Stimulated activated CD8-positive, alpha-beta memory T cell treated with anti-CD3 and anti-CD28 coated beads, Interleukin-12 subunit alpha, Interleukin-12 subunit beta, amount 100 ng/mL, for 24 hours (primary cell): ENCODE measurements around the gene ZNRF3.

Experiments used
- DNase-seq: peaks from one replicate; pipeline ENCODE4 v3.0.0-alpha.2; 2020; ENCODE audit errors: extremely low read depth

Gene ZNRF3

GRCh38 chr22:29009148-29009547 is 125.8 kb downstream of the ZNRF3 start:
- no peak for DNase-seq

DNA sequence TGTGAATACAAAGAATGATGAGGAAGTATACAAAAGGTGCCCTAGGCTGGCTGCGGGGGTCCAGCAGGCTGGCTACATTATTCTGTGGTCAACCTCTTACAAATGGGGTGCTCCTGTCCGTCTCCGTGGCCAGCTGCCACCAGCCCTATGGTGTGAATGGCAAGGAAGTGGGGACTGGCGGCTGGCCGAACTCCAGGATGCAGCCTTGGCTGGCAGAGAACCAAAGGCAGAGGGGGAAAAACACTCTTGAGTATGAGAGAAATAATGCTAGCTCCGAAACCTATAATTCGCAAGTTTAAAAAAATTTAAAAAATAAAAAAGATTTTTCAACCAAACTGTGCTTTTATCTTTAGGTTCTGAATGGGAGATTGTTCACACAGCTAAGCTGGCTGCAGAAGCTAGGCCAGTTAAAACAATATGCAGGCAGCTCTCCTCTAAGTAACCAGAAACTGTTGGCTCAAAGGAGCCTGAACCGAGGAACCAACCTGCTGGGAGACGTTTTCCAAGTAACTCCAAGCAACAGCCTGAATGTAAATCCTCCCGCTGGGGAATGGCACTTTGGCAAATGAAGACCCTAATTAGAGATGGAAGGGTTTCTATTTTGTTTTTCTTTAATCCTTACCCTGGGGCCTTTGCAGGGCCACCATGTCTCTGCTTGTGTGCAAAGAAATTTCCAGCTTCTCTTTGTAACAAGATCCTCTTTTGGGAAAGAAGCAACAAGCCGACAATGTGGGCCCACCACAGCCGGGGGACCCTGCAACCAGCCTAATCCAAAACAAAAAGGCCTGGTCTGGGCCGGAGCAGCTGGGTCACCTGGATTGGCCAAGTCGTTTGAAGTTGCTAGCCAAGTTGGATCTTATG is 128.1 kb downstream of the ZNRF3 start:
- no peak for DNase-seq

DNA sequence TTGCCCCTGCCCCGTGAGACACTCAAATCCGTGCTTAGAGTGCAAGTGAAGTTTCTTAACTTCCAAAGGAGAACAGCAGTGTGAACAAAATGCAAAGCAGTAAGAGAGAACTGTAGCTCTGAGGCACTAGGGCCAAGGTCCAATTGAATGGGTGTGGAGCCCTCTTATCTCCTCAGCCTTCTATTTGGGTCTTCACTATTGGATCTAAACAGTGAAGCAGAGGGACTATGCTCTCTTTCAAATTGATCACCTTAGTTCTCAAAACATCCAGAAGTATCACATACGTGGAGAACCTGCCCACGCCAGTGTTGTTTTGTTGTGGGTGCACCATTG is 128.7 kb downstream of the ZNRF3 start:
- no peak for DNase-seq

GRCh38 chr22:29012952-29013351 is 129.6 kb downstream of the ZNRF3 start:
- no peak for DNase-seq

- DNase-seq = no peak
Observed at GRCh38 chr22:29014293-29014692, 130.9 kb downstream of the ZNRF3 start.

DNA sequence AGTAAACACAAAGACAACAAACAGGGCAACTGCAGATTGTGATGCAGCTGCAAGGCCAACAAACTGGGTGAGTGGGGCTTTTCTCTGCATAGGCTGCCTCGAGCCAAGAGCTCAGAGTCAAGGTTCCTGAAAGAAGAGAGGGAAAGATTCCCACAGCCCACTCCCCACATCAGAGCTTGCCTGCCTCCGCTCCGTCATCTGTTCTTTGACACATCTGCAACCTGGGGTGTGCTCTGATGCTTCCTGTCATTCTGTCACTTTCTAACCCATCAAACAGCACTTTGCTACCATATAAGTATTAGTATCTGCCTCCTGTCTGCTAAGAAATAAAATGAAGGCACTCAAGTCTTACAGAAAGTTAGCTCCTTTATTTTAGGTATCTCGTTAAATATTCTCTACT is 131.4 kb downstream of the ZNRF3 start:
- DNase-seq = no peak

DNA sequence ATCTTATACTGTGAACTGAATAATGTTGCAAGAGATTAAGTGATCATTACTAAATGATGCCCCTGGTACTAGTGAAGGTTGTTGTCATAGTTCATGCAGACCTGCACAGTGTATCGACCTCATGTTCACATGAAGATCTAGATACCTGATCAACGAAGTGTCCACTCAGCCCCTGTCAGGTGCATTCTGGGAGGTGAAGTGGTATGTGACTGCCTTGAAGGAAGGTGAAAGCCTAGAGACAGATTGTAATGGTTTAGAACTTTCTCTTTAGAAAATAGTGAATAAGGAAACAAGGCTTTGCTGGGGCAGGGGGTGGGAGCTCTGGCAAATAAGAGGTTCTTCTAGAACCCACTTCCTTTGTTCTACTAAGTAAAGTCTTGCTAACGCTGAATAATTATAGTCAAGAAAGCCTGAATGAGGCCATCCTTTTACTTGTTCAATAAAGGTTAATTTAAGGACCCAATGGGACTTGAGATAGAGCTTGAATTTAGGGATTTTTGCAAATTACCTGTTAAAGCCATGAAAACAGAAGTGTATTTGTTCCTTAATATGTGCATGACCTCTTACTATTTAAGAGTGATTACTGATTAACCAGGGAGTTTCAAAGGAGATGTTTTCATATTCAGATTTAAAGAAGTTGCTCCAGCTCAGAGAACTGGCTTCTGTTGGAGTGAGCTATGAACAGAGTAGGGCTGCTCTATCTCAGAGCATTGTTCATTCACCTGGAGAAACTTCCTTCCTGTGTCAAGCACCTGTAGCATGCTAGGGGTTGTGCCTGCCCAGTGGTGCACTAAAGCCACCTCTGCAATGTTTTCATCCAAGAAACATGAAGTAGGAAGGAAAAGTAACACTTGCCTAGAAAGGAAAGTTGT is 132.9 kb downstream of the ZNRF3 start:
- DNase-seq = no peak

GRCh38 chr22:29018293-29019189 is 135.2 kb downstream of the ZNRF3 start:
- DNase-seq = no peak

DNA sequence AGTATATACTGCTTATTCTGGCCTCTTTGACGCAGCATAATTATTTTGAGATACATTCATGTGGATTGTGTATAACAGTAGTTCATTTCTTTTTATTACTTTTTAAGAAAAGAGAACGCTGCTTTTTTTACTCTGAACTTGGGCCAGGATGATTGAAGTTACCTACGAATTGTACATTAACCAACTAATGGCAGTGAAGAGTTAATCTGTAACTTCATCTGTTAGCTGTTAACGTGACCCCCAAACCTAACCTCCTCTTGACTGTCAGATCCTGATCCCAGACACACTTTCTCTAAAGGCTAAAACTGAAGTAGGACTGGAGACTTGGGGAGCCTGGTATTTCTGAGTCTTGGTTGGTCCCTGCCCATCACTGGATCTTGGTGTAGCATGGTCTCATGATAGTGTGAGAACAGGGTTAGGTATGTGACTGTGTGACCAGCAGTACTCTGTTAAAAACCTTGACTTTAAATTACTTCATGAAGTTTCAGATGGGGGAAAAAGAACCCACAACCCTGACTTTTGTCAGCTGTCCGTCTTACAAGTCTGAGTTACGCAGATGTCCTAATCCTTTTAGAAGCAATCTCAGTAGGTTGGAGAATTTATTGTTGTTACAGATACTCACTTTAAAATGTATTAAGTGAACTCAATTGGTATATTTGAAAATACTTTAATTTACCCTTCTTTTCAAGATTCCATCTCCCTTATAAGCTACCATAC is 138.9 kb downstream of the ZNRF3 start:
- no peak for DNase-seq

DNA sequence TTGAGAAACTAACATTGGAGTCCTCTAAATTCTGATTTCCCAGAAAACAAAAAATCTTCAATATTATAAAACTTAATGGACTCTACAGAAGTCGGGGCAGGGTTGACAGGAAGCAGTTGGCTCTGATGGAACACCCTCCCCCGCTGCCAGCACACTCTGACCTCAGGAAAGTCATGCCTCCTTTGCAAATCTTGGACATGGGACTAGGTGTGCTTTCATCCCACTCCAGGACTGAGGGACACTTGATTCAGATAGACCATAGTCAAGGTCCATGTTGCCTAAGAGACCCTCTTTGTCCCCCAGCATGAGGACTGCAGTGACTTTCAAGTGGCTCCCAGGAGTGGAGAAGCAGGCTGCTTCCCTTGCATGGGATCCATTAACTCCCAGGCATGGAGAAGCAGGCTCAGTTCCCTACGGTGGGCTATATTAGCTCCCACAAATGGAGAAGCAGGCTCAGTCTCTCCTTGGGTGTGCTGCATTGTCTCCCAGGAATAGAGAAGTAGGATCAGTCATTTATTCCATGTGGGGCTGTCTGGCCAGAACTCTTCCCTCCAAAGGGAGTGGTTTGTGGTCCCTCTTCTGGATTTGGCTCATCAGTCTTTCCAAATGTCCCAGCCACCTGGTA is 139.9 kb downstream of the ZNRF3 start:
- DNase-seq = no peak

DNA sequence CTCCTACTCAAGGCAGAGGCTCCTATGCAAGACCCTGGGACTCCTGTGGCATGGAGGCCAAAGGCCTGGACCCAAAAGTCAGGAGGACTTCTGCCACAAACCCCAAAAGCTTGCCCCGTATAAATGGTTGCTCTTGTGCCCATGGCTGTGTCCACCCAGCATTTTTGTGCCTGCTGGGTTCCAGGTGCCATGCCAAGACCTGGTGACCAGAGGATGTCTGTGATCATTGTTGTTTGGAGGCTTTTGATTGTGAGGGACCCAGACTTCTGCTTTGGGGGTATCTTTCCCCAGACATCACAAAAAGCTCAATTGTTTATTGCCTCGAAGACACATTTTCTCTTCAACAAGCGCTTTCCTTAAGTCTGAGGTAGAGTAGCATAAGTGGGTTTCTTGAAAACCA is 143.2 kb downstream of the ZNRF3 start:
- no peak for DNase-seq

GRCh38 chr22:29028468-29028867 is 145.1 kb downstream of the ZNRF3 start:
- no peak for DNase-seq

GRCh38 chr22:29029202-29030000 is 146.0 kb downstream of the ZNRF3 start:
- no peak for DNase-seq

GRCh38 chr22:29030016-29030617 is 146.7 kb downstream of the ZNRF3 start:
- DNase-seq = no peak

GRCh38 chr22:29030618-29031226 is 147.3 kb downstream of the ZNRF3 start:
- DNase-seq = no peak

DNA sequence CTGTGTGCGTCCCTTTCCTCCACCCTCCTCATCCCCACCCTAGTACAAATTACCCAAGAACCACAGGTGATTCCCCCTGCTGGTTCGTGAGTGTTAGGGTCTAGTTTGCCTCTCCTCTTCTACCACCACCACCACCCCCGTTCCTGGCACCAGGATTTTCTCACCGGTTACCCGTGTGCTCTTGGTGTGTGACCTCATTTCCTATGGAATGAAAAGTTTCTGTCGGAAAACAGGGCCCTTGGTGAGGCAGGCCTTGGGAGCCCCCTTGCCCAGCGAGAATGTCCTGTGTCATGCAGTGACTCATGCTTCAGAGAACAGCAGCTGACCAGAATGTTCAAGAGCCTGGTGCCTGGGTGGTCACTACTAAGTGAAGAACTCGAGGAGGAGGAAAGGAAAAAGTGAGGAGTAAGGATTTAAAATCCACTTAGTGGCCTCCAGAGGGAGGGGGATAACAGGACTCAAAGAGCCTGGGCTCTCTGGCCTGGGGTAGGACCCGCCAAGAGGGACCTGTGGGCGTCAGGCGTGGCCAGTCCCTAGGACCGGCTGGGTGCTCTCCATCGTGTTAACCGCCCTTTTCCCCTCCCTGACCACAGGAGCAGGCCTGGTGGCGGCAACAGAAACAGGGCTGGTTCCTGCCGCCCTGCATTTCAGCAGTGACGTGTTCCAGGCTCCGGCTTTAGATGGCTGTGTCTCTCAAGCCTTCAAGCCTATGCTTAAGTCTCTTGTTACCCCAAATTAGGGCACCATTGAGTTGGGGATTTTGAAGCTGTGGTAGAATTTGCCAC is 148.0 kb downstream of the ZNRF3 start:
- DNase-seq = no peak

GRCh38 chr22:29032014-29032475 is 148.7 kb downstream of the ZNRF3 start:
- DNase-seq = no peak

DNA sequence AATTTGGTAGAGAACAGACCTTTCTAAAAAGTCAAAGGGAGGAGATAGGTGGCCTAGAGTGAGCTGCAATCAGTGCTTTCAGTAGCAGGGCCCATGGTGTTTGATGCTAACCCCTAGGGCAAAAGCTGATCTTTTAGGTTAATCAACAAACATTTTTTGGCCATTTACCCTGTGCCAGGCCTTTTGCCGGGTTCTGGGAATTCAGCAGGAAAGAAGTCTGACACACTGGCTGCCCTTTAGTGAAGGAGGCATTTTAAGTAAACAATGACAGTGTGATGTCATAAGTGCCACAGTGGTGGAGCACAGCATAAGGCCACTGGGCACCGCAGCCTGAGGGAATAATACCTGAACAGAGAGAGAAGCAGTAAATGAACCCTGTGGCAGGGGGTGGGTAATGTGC is 149.2 kb downstream of the ZNRF3 start:
- DNase-seq = no peak
